H9 (cell line): ENCODE results near the gene C1orf159. TPM values are rescaled to one million over a fixed set of nuclear protein-coding genes. Genes with fewer than 3 reads are reported as not detected.

ENCODE experiments used
- DNase-seq: peaks from one replicate; pipeline ENCODE4 v3.0.0-alpha.2; 2017
- H2AFZ ChIP-seq: one replicate; pipeline ENCODE4 v1.6.1; 2013; ENCODE audit warnings: mild to moderate bottlenecking, low read length, control low read depth, moderate library complexity
- H2AK5ac ChIP-seq: 2 replicates; pipeline ENCODE4 v1.6.1; 2013; ENCODE audit warnings: low read length, control low read depth, mixed read lengths; ENCODE audit not compliant: insufficient read length
- H2BK120ac ChIP-seq: one replicate; pipeline ENCODE4 v1.6.1; 2013; ENCODE audit warnings: low read depth, mild to moderate bottlenecking, low read length, control low read depth, inconsistent platforms; ENCODE audit not compliant: poor library complexity, severe bottlenecking
- H2BK12ac ChIP-seq: 2 replicates; pipeline ENCODE4 v1.6.1; 2013; ENCODE audit warnings: low read length, control low read depth, mixed read lengths, low read depth; ENCODE audit not compliant: insufficient read length
- H2BK15ac ChIP-seq: 2 replicates; pipeline ENCODE4 v1.6.1; 2013; ENCODE audit warnings: low read depth, low read length, control low read depth
- H2BK20ac ChIP-seq: one replicate; pipeline ENCODE4 v1.6.1; 2013; ENCODE audit warnings: low read depth, mild to moderate bottlenecking, low read length, control low read depth, inconsistent platforms; ENCODE audit not compliant: poor library complexity, severe bottlenecking
- H2BK5ac ChIP-seq: 2 replicates; pipeline ENCODE4 v1.6.1; 2013; ENCODE audit warnings: low read length, control low read depth, mixed read lengths; ENCODE audit not compliant: insufficient read length
- H3K14ac ChIP-seq: 2 replicates; pipeline ENCODE4 v1.6.1; 2013; ENCODE audit warnings: low read length, control low read depth; ENCODE audit not compliant: insufficient read depth
- H3K18ac ChIP-seq: 2 replicates; pipeline ENCODE4 v1.6.1; 2013; ENCODE audit warnings: low read depth, mild to moderate bottlenecking, mixed read lengths, low read length, control low read depth; ENCODE audit not compliant: insufficient read length
- H3K23ac ChIP-seq: 2 replicates; pipeline ENCODE4 v1.6.1; 2013; ENCODE audit warnings: low read length, control low read depth, mixed read lengths, low read depth; ENCODE audit not compliant: insufficient read length
- H3K23me2 ChIP-seq: 2 replicates; pipeline ENCODE4 v1.6.1; 2013; ENCODE audit warnings: low read depth, mild to moderate bottlenecking, mixed read lengths, low read length, control low read depth; ENCODE audit not compliant: insufficient read length, poor library complexity, severe bottlenecking
- H3K27ac ChIP-seq: 2 replicates; pipeline ENCODE4 v1.5.1; 2013; ENCODE audit warnings: low read length, control low read depth, mixed read lengths, low read depth; ENCODE audit not compliant: insufficient read length
- H3K27me3 ChIP-seq: 2 replicates; pipeline ENCODE4 v1.6.1; 2013; ENCODE audit warnings: low read length, control low read depth, inconsistent platforms; ENCODE audit not compliant: insufficient read depth
- H3K4ac ChIP-seq: 2 replicates; pipeline ENCODE4 v1.6.1; 2013; ENCODE audit warnings: low read depth, mild to moderate bottlenecking, control low read depth, inconsistent platforms, low read length, moderate library complexity
- H3K4me1 ChIP-seq: 2 replicates; pipeline ENCODE4 v1.6.1; 2013; ENCODE audit warnings: low read length, control low read depth, inconsistent platforms; ENCODE audit not compliant: insufficient read depth
- H3K4me2 ChIP-seq: 2 replicates; pipeline ENCODE4 v1.6.1; 2013; ENCODE audit warnings: low read length, control low read depth, mixed read lengths; ENCODE audit not compliant: insufficient read length, insufficient read depth
- H3K56ac ChIP-seq: 2 replicates; pipeline ENCODE4 v1.6.1; 2013; ENCODE audit warnings: low read depth, mild to moderate bottlenecking, mixed read lengths, low read length, control low read depth; ENCODE audit not compliant: insufficient read length
- H3K79me1 ChIP-seq: 2 replicates; pipeline ENCODE4 v1.6.1; 2013; ENCODE audit warnings: low read depth, mild to moderate bottlenecking, moderate library complexity, low read length, control low read depth, inconsistent platforms; ENCODE audit not compliant: insufficient read depth, poor library complexity, severe bottlenecking
- H3K79me2 ChIP-seq: 2 replicates; pipeline ENCODE4 v1.6.1; 2013; ENCODE audit warnings: low read length, control low read depth, inconsistent platforms; ENCODE audit not compliant: insufficient read depth
- H3K9ac ChIP-seq: 2 replicates; pipeline ENCODE4 v1.6.1; 2013; ENCODE audit warnings: low read length, control low read depth, mixed read lengths; ENCODE audit not compliant: insufficient read length; ENCODE audit errors: extremely low read depth
- H3K9me3 ChIP-seq: one replicate; pipeline ENCODE4 v1.6.1; 2013; ENCODE audit warnings: low read depth, low read length, inconsistent platforms; ENCODE audit not compliant: control insufficient read depth
- H3T11ph ChIP-seq: one replicate; pipeline ENCODE4 v1.6.1; 2013; ENCODE audit warnings: mild to moderate bottlenecking, low read length, control low read depth, inconsistent platforms
- H4K20me1 ChIP-seq: one replicate; pipeline ENCODE4 v1.6.1; 2013; ENCODE audit not compliant: control insufficient read depth, insufficient read length, insufficient read depth
- H4K5ac ChIP-seq: 2 replicates; pipeline ENCODE4 v1.6.1; 2013; ENCODE audit warnings: low read depth, mild to moderate bottlenecking, mixed read lengths, low read length, control low read depth; ENCODE audit not compliant: insufficient read length
- H4K8ac ChIP-seq: replicated peaks from 2 replicates; pipeline ENCODE4 v1.6.1; 2013; ENCODE audit warnings: low read length, control low read depth, mixed read lengths, low read depth; ENCODE audit not compliant: insufficient read length
- H4K91ac ChIP-seq: 2 replicates; pipeline ENCODE4 v1.6.1; 2013; ENCODE audit warnings: low read depth, mild to moderate bottlenecking, moderate library complexity, mixed read lengths, low read length, control low read depth; ENCODE audit not compliant: insufficient read length
- H3K27ac Mint-ChIP-seq, 3 experiments: 2 replicates in 2 of 3; 3 replicates in 1 of 3; pipeline ENCODE4 v1.8.0; 2020 to 2021; ENCODE audit warnings: mixed read lengths in 3 of 3, mild to moderate bottlenecking in 1 of 3, moderate library complexity in 1 of 3
- H3K27me3 Mint-ChIP-seq: 2 replicates; pipeline ENCODE4 v1.8.0; 2021; ENCODE audit warnings: low read depth, mild to moderate bottlenecking, moderate library complexity, mixed read lengths
- H3K36me3 Mint-ChIP-seq, 3 experiments: 2 replicates in 2 of 3; 3 replicates in 1 of 3; pipeline ENCODE4 v1.8.0; 2020 to 2021; ENCODE audit warnings: low read depth in 3 of 3, mixed read lengths in 3 of 3; ENCODE audit not compliant: insufficient read depth in 1 of 3
- H3K4me1 Mint-ChIP-seq, 2 experiments: 2 replicates each; pipeline ENCODE4 v1.8.0; 2020; ENCODE audit warnings: mixed read lengths in 2 of 2
- H3K4me3 Mint-ChIP-seq, 2 experiments: 2 replicates in 1 of 2; 3 replicates in 1 of 2; pipeline ENCODE4 v1.8.0; 2020 to 2021; ENCODE audit warnings: mild to moderate bottlenecking in 2 of 2, mixed read lengths in 2 of 2, moderate library complexity in 1 of 2
- H3K9me3 Mint-ChIP-seq, 2 experiments: 2 replicates in 1 of 2; 3 replicates in 1 of 2; pipeline ENCODE4 v1.8.0; 2020; ENCODE audit warnings: mild to moderate bottlenecking in 2 of 2, mixed read lengths in 2 of 2, moderate library complexity in 1 of 2
- WGBS: extraction: QIAGEN DNeasy Blood & Tissue Kit; methylation state at CpG from one replicate; pipeline ENCODE4 v1.1.7; 2013; ENCODE audit warnings: missing lambda C conversion rate, low lambda C conversion rate, mixed read lengths; ENCODE audit not compliant: insufficient read length; ENCODE audit errors: extremely low coverage; 5-methylcytosine and 5-hydroxymethylcytosine counted together
- total RNA-seq: library from RNA; stranded (reverse); gene quantifications from 2 replicates; pipeline ENCODE4 v1.2.1, GENCODE V29; 2021
- TF ChIP-seq, protein P1 (sequence below): fragments of 200-600 bp; sonication (generic); conservative IDR thresholded peaks from 3 replicates; pipeline ENCODE4 v1.8.0; 2021; ENCODE audit warnings: antibody characterized with exemption, mild to moderate bottlenecking

The C1orf159 gene
- total RNA-seq, 1 experiment from 2014 or later, result 12.3 TPM

DNA sequence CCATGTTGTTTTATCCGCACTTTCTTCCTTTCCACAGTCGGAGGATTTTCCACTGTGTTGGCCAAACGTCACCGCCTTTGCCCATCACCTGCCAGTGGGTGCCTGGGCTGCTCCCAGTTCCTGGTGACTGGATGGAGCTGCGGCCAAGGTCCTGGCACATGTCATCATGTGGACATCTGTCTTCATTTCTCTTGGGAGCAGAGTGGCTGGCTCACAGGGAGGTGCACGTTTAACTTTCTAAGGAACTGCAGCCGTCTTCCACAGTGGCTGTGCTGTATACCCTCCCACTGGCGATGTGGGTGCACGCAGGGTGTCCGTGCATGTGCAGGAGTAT lies 22.3 kb downstream of the C1orf159 start:
- Histone ChIP-seq H2AK5ac (no peak overlapping the region), H2BK5ac (no peak overlapping the region), H2BK15ac (no peak overlapping the region), H4K8ac (no peak overlapping the region), H4K20me1 (no peaks in the 10 kb centered on the region), H3K9me3 (no peaks in the 10 kb centered on the region), H4K5ac (no peak overlapping the region), H3K79me2 (no peaks in the 10 kb centered on the region), H3K27ac (no peak overlapping the region), H3K14ac (no peak overlapping the region), H3K4ac (no peak overlapping the region), H2AFZ (no peak overlapping the region), H2BK120ac (no peak overlapping the region), H3K56ac (no peak overlapping the region), H3K4me2 (no peak overlapping the region), H4K91ac (no peak overlapping the region), H3K4me1 (no peaks in the 10 kb centered on the region), H2BK12ac (no peak overlapping the region), H3K18ac (no peak overlapping the region), H3T11ph (no peak overlapping the region), H2BK20ac (no peak overlapping the region), H3K9ac (no peak overlapping the region), H3K23me2 (no peaks in the 10 kb centered on the region), H3K27me3 (no peaks in the 10 kb centered on the region), H3K79me1 (no peaks in the 10 kb centered on the region), H3K23ac (no peak overlapping the region)
- Mint-ChIP-seq H3K4me3 (no peak overlapping the region), H3K36me3 (peaks cover 0 to 17% (median 0%) of the 10 kb centered on the region in 3 experiments; a peak in 3 of 7 replicates), H3K27ac (no peak overlapping the region), H3K4me1 (no peaks in the 10 kb centered on the region), H3K9me3 (peaks cover 6 to 29% of the 10 kb centered on the region in 2 experiments; a peak in 4 of 5 replicates), H3K27me3 (peaks cover 14% of the 10 kb centered on the region)
- no peak for DNase-seq
- WGBS, result no CpG with 5 or more reads among the region's 10 CpGs
- TF ChIP-seq, protein P1, sequence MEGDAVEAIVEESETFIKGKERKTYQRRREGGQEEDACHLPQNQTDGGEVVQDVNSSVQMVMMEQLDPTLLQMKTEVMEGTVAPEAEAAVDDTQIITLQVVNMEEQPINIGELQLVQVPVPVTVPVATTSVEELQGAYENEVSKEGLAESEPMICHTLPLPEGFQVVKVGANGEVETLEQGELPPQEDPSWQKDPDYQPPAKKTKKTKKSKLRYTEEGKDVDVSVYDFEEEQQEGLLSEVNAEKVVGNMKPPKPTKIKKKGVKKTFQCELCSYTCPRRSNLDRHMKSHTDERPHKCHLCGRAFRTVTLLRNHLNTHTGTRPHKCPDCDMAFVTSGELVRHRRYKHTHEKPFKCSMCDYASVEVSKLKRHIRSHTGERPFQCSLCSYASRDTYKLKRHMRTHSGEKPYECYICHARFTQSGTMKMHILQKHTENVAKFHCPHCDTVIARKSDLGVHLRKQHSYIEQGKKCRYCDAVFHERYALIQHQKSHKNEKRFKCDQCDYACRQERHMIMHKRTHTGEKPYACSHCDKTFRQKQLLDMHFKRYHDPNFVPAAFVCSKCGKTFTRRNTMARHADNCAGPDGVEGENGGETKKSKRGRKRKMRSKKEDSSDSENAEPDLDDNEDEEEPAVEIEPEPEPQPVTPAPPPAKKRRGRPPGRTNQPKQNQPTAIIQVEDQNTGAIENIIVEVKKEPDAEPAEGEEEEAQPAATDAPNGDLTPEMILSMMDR, result no peak
